D341Med (cell line): ENCODE data around the gene OR4K1.
"Not testable (repeated sequence)": the region's sequence is repeated elsewhere in the genome, so short reads cannot be mapped to it uniquely, and the experiment has no call there.

Experiments
- DNase-seq: peaks from one replicate; pipeline ENCODE4 v3.0.0; 2012; ENCODE audit warnings: low spot score

OR4K1 gene

GRCh38 chr14:19930617-19931016 is at the start of gene OR4K1:
Gene OR4K1, plus strand, starts transcription at chr14:19930917. Its CDS starts 4,750 bp downstream, at chr14:19935667.
- no peak for DNase-seq

- no peak for DNase-seq
Measured at GRCh38 chr14:19895282-19895681, 35.4 kb upstream of the OR4K1 start.

GRCh38 chr14:19900999-19901398 is 29.7 kb upstream of the OR4K1 start:
- DNase-seq, result no peak

- no peak for DNase-seq
Measured at GRCh38 chr14:19902409-19902808, 28.3 kb upstream of the OR4K1 start.

GRCh38 chr14:19906665-19907064 is 24.1 kb upstream of the OR4K1 start:
- no peak for DNase-seq

GRCh38 chr14:19911114-19911513 is 19.6 kb upstream of the OR4K1 start:
- no peak for DNase-seq

GRCh38 chr14:19917243-19917642 is 13.5 kb upstream of the OR4K1 start:
- no peak for DNase-seq

GRCh38 chr14:19917955-19918518 is 12.7 kb upstream of the OR4K1 start:
- DNase-seq, result no peak

GRCh38 chr14:19918553-19919264 is 12.0 kb upstream of the OR4K1 start:
- no peak for DNase-seq

GRCh38 chr14:19920021-19920657 is 10.6 kb upstream of the OR4K1 start, which contains the start of gene OR4K5:
Gene OR4K5, plus strand, starts transcription at chr14:19920607. Its CDS starts 0 bp downstream, at chr14:19920607.
- no peak for DNase-seq

GRCh38 chr14:19941668-19942067 is 11.0 kb downstream of the OR4K1 start:
- DNase-seq, result no peak

- DNase-seq, result no peak
Measured at GRCh38 chr14:19947413-19948090, 16.8 kb downstream of the OR4K1 start.

GRCh38 chr14:19949218-19949617 is 18.5 kb downstream of the OR4K1 start:
- DNase-seq, result no peak

GRCh38 chr14:19969735-19970134 is 39.0 kb downstream of the OR4K1 start:
- DNase-seq, result not testable (repeated sequence)

GRCh38 chr14:19974844-19975243 is 44.1 kb downstream of the OR4K1 start:
- no peak for DNase-seq

- DNase-seq, result no peak
Measured at GRCh38 chr14:19975291-19975690, 44.6 kb downstream of the OR4K1 start, which contains the start of gene OR4K15. Gene OR4K15, plus strand, starts transcription at chr14:19975591. Its CDS starts 0 bp downstream, at chr14:19975591.
